HepG2 (cell line): Measurements from ENCODE around the gene TLL2. TPM values are rescaled to one million over a fixed set of nuclear protein-coding genes. Genes with fewer than 3 reads are reported as not detected.

Experiments
- ATAC-seq: fragments of 200-7000 bp; cut with Tn5 transposase; 3 replicates; pipeline ENCODE4 v1.9.1; 2020; ENCODE audit warnings: mild to moderate bottlenecking, moderate library complexity
- BruUV-seq: library from RNA; stranded (reverse); fragments of 400-500 nt; replicated peaks from 2 replicates; lab custom pipeline; 2021; lab: Mats Ljungman, UMichigan
- CTCF ChIA-PET: fragments of 300-600 bp; formaldehyde crosslinking; extraction: SDS; loops from one replicate; lab custom pipeline; 2021; ENCODE audit warnings: low total read pairs, inconsistent platforms, low intra/inter-chr PET ratio; lab: Yijun Ruan, JAX
- POLR2A ChIA-PET: fragments of 350-600 bp; sonication (Branson Sonifier 250); formaldehyde crosslinking; loops from one replicate; lab custom pipeline; 2020; ENCODE audit warnings: antibody characterized with exemption, inconsistent platforms; lab: Yijun Ruan, JAX
- DNase-seq: peaks from one replicate; pipeline ENCODE4 v3.0.0-alpha.2; 2015; ENCODE audit warnings: low spot score
- FAIRE-seq: peaks from 3 replicates; lab custom pipeline; 2011; peaks lifted over from hg19 to GRCh38; lab: Jason Lieb, UNC
- H2AFZ ChIP-seq: one replicate; pipeline ENCODE4 v1.6.1; 2011; ENCODE audit warnings: low read length, inconsistent platforms
- H3K27ac ChIP-seq: fragments of 300-600 bp; 3 replicates; pipeline ENCODE4 v1.8.0; 2011; ENCODE audit warnings: mixed run types, mild to moderate bottlenecking, mixed read lengths, low read length, inconsistent platforms; ENCODE audit not compliant: insufficient read depth; ENCODE audit errors: extremely low read length
- H3K27me3 ChIP-seq, 2 experiments: fragments of 200-600 bp in 1 of 2; 2 replicates in 1 of 2; 3 replicates in 1 of 2; pipeline versions ENCODE4 v1.6.0 to v1.8.0; 2011; ENCODE audit warnings: low read length in 2 of 2, mild to moderate bottlenecking in 2 of 2, moderate library complexity in 2 of 2, inconsistent platforms in 1 of 2; ENCODE audit not compliant: insufficient read depth in 2 of 2, control insufficient read depth in 1 of 2
- H3K36me3 ChIP-seq, 2 experiments: fragments of 200-600 bp in 1 of 2; replicated peaks in 1 of 2; 2 replicates in 1 of 2; 3 replicates in 1 of 2; pipeline versions ENCODE4 v1.5.1 to v1.8.0; 2011; ENCODE audit warnings: low read length in 2 of 2, inconsistent platforms in 1 of 2; ENCODE audit not compliant: insufficient read depth in 2 of 2, control insufficient read depth in 1 of 2
- H3K4me1 ChIP-seq: 2 replicates; pipeline ENCODE4 v1.5.1; 2012; ENCODE audit warnings: low read length, inconsistent platforms; ENCODE audit not compliant: insufficient read depth
- H3K4me2 ChIP-seq: 2 replicates; pipeline ENCODE4 v1.6.0; 2011; ENCODE audit warnings: low read depth, low read length, inconsistent platforms
- H3K4me3 ChIP-seq, 3 experiments: fragments of 200-600 bp in 1 of 3; sonication (generic), shearing (Covaris generic) in 1 of 3; replicated peaks in 1 of 3; 2 replicates each; pipeline ENCODE4 v1.5.1; 2011 to 2016; ENCODE audit warnings: low read length in 3 of 3, inconsistent platforms in 2 of 3, low read depth in 2 of 3, mild to moderate bottlenecking in 2 of 3, control low read depth in 1 of 3, mixed read lengths in 1 of 3; ENCODE audit not compliant: insufficient read depth in 1 of 3
- H3K79me2 ChIP-seq: one replicate; pipeline ENCODE4 v1.6.1; 2011; ENCODE audit warnings: low read length, inconsistent platforms; ENCODE audit not compliant: insufficient read depth
- H3K9ac ChIP-seq: 2 replicates; pipeline ENCODE4 v1.6.0; 2011; ENCODE audit warnings: mild to moderate bottlenecking, low read depth, low read length, inconsistent platforms; ENCODE audit not compliant: insufficient read depth
- H3K9me3 ChIP-seq: 2 replicates; pipeline ENCODE4 v1.5.1; 2012; ENCODE audit warnings: mild to moderate bottlenecking, low read length
- H4K20me1 ChIP-seq: 2 replicates; pipeline ENCODE4 v1.6.0; 2011; ENCODE audit warnings: inconsistent platforms, mild to moderate bottlenecking, low read length, moderate library complexity; ENCODE audit not compliant: insufficient read depth
- FOXO1 ChIP-seq: sonication (generic); formaldehyde crosslinking; IDR thresholded peaks from 2 replicates; pipeline ENCODE4 v1.4.0; 2020; ENCODE audit warnings: missing genetic modification reagents
- NFATC3 ChIP-seq: sonication (generic); formaldehyde crosslinking; IDR thresholded peaks from 2 replicates; pipeline ENCODE4 v1.5.1; 2020; ENCODE audit warnings: mild to moderate bottlenecking, missing genetic modification reagents
- ZFP90 ChIP-seq: sonication (generic); formaldehyde crosslinking; IDR thresholded peaks from 2 replicates; pipeline ENCODE4 v1.8.0; 2022; ENCODE audit warnings: missing genetic modification reagents, mild to moderate bottlenecking, inconsistent platforms, borderline replicate concordance
- ZNF34 ChIP-seq: sonication (generic); formaldehyde crosslinking; IDR thresholded peaks from 2 replicates; pipeline ENCODE4 v1.4.0; 2020; ENCODE audit warnings: mild to moderate bottlenecking, missing genetic modification reagents, borderline replicate concordance
- ZNF512B ChIP-seq: sonication (generic); formaldehyde crosslinking; IDR thresholded peaks from 2 replicates; pipeline ENCODE4 v1.5.1; 2020; ENCODE audit warnings: missing genetic modification reagents, mild to moderate bottlenecking, borderline replicate concordance
- ZNF629 ChIP-seq: sonication (generic); formaldehyde crosslinking; conservative IDR thresholded peaks from 2 replicates; pipeline ENCODE4 v1.5.0; 2020; ENCODE audit warnings: missing genetic modification reagents
- ZSCAN9 ChIP-seq: IDR thresholded peaks from 2 replicates; pipeline ENCODE4 v1.6.1; 2016; ENCODE audit warnings: borderline replicate concordance
- WGBS: methylation state at CpG from one replicate; pipeline ENCODE4 v1.1.6; 2017; ENCODE audit warnings: low lambda C conversion rate; 5-methylcytosine and 5-hydroxymethylcytosine counted together
- in situ Hi-C: cut with HindIII; loops from 2 replicates; pipeline ENCODE4 v1.10.0; 2017; ENCODE audit warnings: low pct_unique_long_range_greater_than_20kb; ENCODE audit not compliant: extremely low pct_ligation_motif_present
- intact Hi-C: fragments of 100-400 bp; cut with micrococcal nuclease; formaldehyde crosslinking; loops from one replicate; pipeline ENCODE4 v1.10.0; 2022; ENCODE audit not compliant: unreplicated experiment
- polyA plus RNA-seq, 8 experiments: library from polyadenylated mRNA; depleted of rRNA in 3 of 8; stranded (reverse) in 7 of 8; unstranded in 1 of 8; fragments of >200 nt; fragmentation: Illumina TruSeq in 4 of 8; extraction: Trizol in 4 of 8; gene quantifications; 2 replicates each; pipeline versions ENCODE4 v1.2.1 to v1.2.3, GENCODE V29; 2011 to 2016; ENCODE audit warnings: low read depth in 4 of 8, missing spikeins in 1 of 8, mixed read lengths in 1 of 8; ENCODE audit not compliant: insufficient read depth in 1 of 8
- total RNA-seq, 5 experiments: library from RNA; depleted of rRNA; stranded (reverse); fragments of >200 nt; fragmentation: Illumina TruSeq; extraction: Trizol; gene quantifications; 2 replicates each; pipeline ENCODE4 v1.2.3, GENCODE V29; 2016; ENCODE audit warnings: low read depth in 1 of 5

TLL2 gene
- total and polyA plus RNA-seq, 2 of the 13 experiments (the other 11 are each of a cell fraction or from before 2014, with no cell fraction given) = 0.09 TPM; not detected in 1

GRCh38 chr10:96411716-96412320, 101.9 kb downstream of the TLL2 start:
- in situ Hi-C loops (no loop called here), intact Hi-C loops (no loop called here)
- ChIA-PET CTCF (no interaction called here), POLR2A (no interaction called here)
- Histone ChIP-seq H3K4me2 (no peak overlapping the region), H3K79me2 (no peaks in the 10 kb centered on the region), H3K9me3 (no peaks in the 10 kb centered on the region), H3K36me3 (no peaks in the 10 kb centered on the region), H4K20me1 (no peaks in the 10 kb centered on the region), H3K27me3 (peaks cover 0 to 30% of the 10 kb centered on the region in 2 experiments; a peak in 1 of 5 replicates), H2AFZ (no peak overlapping the region), H3K27ac (no peak overlapping the region), H3K4me3 (no peak overlapping the region), H3K4me1 (peaks cover 14% of the 10 kb centered on the region), H3K9ac (no peak overlapping the region)
- DNase-seq (no peak), ATAC-seq (no peak), FAIRE-seq (no peak)
- BruUV-seq = no TSS peak
- 14% methylated on average over 10 of the region's 10 CpGs for WGBS
- TF ChIP-seq FOXO1 = no peak
- TF ChIP-seq ZNF34 (CRISPR knock-in tag) = no peak
- TF ChIP-seq ZFP90 (CRISPR knock-in tag) = no peak
- TF ChIP-seq ZNF629 (CRISPR knock-in tag) = no peak
- no peak for TF ChIP-seq NFATC3 (CRISPR knock-in tag)
- TF ChIP-seq ZSCAN9 (CRISPR knock-in tag) = no peak
- no peak for TF ChIP-seq ZNF512B
